ENCODE data around the gene KIAA1671.

GRCh38 chr22:25237503-25237902 lies 285.0 kb downstream of the KIAA1671 start:
- TF ChIP-seq CTCF (conservative IDR thresholded peaks at IDR 0.05; ENCODE audit: low read depth, low read length) (no peak), EZH2 (IDR thresholded peaks at IDR 0.05; ENCODE audit: borderline replicate concordance, low read depth, low read length, poor library complexity, severe bottlenecking) (no peak)

Data from A673 (cell line).